HG03045 (cell line): ENCODE results near the gene IGHMBP2.
"Not testable (repeated sequence)": the region's sequence is repeated elsewhere in the genome, so short reads cannot be mapped to it uniquely, and the experiment has no call there.

Experiments
- ATAC-seq: cut with Tn5 transposase; IDR thresholded peaks from one replicate; pipeline ENCODE4 v1.9.1; 2021; ENCODE audit warnings: mild to moderate bottlenecking, moderate library complexity; ENCODE audit not compliant: unreplicated experiment

Gene IGHMBP2

DNA sequence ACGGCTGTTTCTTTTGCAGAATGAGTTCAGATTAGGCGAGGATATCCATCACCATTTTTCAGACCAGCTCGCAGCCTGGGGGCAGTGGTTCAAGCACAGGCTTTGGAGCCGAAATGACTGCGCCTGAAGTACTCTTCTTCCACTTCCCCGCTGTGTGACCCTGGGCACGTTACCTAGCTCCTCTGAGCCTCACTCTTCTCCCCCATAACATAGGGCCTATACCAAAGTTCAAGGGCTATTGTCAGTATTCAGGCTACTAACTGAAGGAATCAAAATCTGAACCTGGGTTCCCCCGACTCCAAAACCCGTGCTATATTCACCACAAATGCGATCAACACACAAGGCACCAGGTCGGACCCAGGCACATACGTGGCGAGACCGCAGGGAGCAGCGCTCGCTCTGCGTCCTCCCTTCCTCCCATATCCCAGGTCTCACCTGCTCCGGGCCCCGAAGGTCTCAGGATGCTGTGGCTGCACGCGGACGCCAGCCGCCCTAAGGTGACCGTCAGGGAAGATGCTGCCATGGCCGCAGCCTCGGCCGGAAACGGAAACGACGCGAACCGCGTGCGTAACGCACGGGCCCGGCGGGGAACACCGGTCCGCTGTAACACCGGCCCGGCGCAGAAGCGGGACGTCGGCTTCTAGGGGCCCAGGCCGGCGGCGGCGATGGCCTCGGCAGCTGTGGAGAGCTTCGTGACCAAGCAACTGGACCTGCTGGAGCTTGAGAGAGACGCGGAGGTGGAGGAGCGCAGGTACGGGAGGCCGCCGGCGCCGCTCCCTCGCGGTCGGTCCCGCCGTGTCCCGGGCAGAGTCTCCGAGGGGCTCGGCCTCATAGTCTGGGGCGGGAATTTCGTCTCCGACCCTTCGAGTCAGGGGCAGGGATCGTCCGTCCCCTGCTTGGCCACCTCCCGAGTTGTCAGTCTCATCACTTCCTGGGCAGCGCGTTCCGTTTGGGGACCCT, at the start of gene IGHMBP2, which contains the start of gene MRPL21:
TSS of gene IGHMBP2 (plus strand) at position 604 of the 960 bp plus-strand sequence. CDS start at position 666, 62 bp downstream.
TSS of gene MRPL21 (minus strand) at position 545 of the 960 bp plus-strand sequence. CDS start at position 523, 22 bp downstream.
- peak; percentile 83 for ATAC-seq

DNA sequence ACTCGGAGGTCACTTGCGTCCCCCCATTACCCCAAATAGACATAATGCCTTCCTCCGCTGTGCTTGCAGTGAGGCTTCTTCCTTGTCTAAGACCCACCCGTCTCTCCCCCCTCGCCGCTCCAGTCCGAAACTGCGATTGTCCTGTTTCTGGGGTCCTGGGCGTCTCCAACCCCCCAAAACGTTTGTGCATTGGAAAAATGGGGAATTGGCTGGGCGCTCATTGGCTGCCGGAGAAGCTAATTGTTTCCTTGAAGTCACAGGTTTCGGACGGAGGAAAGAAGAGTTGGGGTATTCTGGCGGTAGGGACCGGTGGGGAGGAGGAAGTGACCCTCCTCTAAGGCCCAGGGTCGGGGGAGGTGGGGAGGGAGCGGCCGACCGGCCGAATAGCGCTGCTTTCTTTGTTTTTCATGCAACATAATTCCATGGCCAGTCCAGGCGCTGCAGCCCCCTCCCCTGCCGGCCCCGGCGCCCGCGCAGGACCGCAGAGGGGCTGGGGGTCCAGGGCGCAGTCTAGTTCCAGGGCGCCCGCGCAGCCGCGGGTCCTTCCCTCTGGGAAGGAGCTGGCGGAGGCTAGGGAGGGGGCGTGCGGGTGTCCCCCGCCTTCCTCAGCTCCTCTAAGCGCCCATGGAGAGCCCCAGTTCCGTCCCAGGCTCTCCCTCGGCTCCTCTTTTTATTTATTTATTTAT, 49.3 kb upstream of the IGHMBP2 start:
- no peak for ATAC-seq

DNA sequence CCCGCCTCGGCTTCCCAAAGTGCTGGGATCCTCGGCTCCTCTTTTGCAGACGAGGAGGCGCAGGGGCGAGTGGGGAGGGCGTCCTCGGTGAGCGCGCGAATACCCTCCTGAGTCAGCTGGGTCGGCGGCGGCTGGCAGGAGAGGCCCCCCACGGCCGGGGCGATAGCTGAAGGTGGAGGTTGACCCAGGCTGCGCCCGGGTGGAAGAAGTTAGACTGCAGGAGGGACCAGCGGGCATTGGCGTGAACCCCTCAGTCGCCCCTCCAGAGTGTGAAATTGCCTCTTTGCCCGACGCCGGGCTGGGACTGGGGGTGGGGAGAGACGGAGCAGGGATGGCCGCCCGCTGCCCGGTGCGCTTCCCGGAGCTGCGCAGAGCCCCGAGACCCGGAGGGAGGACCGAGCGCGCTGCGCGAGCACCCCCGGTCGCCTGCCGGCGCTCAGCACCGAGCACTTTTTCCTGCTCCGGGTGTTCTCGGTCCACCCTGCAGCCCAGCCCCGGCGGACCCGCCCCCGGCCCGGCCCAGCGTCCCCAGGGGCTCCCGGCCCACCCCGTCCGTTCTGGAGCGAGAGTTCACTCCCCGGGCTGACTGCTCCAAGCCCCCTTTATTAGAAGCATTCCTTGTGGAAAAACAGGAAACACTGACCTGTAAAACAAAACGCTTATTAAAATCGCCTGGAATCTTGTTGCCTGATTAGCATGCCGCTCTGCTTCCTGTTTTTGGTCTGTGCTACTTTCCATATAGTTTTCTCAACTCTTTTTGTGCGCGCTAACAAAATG, 48.3 kb upstream of the IGHMBP2 start:
- ATAC-seq = no peak

GRCh38 chr11:68856425-68857030, 47.2 kb upstream of the IGHMBP2 start:
- not testable (repeated sequence) for ATAC-seq

- ATAC-seq = no peak
Observed at GRCh38 chr11:68857037-68857586, 46.6 kb upstream of the IGHMBP2 start.

DNA sequence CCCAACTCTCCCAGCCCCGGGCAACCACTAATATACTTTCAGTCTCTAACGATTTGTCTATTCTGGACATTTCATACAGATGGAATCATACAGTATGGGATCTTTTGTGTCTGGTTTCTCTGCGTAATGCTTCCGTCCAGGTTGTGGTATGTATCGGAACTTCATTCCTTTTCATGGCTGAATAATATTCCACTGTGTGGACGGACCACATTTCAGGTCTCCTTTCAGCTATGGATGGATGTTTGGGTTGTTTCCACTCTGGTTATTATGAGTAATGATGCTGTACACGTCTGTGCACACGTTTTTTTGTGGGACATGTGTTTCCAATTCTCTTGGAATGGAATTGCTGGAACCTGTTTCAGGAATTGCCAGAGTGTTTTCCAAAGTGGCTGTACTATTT, 44.6 kb upstream of the IGHMBP2 start:
- no peak for ATAC-seq

DNA sequence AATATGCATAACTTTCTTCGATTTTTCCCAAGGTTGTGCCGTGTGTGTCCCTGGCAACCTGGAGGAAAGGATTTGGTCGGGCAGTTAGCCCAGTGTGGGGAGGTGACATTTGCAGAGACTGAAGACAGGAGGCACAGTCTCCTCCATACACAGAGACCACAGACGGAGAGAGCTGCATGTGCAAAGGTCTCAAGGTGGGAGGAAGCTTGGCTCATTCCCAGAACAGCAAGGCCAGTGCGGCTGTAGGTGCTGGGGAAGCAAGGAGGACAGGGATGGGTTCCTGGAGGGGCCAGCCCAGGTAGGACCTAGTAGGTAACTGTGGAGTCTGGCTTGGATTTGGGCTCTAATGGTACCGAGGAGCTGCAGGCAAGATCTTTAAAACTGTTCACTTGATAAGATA, 41.3 kb upstream of the IGHMBP2 start:
- no peak for ATAC-seq

DNA sequence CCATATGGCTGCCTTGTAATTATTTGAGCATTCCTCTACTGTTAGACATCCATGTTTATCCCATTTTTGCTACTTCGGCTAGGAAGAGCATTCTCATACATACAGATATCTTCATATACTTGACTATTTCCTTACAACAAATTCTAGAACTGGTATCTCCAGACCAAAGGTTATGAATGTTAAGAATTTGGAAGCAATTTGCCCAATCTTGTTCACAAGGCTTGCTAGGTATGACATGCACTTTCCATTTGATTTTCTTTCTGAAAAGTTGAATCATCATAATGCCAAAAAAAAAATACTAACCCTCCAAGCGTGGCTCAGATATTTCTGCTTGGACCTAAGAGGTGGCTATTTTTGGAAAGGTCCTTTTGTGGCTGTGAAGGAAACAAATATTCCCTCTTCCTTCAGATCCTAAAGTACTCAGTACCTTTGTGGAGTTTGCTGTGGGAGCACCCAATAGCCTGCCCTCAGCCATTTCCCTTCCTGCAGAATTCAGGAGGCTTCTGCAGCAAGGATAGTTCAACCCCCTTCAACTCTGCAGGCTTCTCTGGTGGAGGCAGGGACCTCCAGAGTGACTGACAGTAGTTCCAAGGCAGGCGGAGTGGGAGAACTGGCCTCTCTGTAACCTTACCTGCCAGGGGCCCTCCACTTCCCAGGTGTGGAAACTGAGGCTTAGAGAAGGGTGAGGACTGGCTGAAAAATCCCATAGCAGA, 40.0 kb upstream of the IGHMBP2 start:
- ATAC-seq = no peak

DNA sequence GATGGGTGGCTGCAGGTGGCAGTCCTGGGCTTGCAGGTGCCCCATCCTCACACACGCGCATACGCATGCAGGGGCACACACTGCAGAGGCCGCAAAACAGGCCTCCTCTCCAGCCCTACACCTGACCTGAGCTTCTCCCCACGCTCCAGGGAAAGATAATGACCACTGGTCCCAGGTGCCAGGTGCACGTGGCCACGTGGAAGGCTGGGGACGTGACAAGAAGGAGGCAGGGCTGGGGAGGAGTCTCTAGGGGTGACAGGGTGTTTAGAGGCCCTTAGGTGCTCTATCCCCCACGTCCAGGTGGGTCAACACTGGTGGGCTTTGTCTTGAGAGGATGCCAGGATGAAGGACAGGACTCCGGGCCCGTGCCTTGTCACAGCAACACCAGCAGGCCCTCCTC, 38.5 kb upstream of the IGHMBP2 start:
- ATAC-seq = no peak

GRCh38 chr11:68867066-68867465, 36.6 kb upstream of the IGHMBP2 start:
- no peak for ATAC-seq

DNA sequence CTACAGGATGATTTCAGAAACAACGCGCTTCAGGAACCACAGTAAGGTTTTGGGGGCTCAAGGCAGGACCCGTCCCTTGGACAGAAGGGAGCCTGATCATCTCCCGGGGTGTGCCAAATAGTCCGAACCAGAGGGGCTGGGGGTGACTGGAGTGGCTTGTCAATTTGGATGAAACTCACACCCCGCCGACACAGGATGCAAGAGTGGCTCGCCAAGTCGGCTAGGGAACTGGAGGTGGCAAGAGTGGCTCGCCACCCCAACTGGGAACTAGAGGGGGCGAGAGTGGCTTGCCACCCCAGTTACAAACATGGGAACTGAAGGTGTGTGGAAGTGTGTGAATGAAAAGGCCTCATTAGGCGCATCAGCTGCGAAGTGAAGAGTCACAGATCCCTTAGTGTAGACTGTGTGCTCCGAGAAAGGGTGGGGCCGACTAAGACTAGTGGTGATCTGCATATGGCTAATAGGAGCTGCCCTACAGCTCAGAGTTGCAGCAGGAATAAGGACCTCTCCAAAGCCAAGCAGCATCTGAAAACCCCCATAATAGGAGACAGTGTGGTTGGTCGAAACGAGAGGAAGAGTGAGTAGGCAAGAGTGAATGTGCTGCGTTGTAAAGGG, 35.4 kb upstream of the IGHMBP2 start:
- ATAC-seq = no peak

GRCh38 chr11:68870470-68870869, 33.2 kb upstream of the IGHMBP2 start:
- no peak for ATAC-seq

DNA sequence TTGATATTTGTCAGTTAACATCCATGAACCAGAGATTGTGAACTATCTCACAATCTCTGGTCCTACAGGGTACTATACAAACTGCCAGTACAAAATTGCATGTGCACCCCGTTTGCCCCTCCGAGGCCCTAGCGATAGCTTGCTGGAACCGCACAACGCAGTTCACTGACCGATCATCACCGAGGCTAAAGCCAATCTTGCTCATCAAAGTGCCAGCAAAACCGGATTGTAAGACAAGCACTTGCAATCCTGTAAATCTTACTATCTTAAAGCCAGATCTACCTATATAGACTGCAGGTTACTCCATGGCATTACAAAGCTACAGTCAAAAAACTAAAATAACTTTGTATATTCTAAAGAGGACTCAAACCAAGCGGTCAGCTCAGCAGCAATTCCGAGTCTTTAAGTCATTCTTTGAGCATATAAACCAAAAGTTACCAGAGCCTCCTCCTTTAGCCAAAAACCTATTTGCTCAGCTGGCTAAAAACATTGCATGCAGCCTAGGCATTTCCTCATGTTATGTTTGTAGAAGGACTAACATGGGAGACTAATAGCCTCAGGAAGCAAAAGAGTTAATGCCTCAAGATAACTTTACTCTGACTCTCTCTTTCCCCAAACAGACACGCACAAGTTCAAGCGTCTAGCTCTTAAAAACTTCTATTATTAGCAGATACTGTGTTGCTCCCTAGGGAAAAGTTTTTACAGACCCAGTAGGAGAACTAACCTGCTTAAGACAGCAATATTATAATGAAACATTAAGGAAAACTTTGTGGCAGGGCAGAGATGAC, 31.3 kb upstream of the IGHMBP2 start:
- no peak for ATAC-seq

DNA sequence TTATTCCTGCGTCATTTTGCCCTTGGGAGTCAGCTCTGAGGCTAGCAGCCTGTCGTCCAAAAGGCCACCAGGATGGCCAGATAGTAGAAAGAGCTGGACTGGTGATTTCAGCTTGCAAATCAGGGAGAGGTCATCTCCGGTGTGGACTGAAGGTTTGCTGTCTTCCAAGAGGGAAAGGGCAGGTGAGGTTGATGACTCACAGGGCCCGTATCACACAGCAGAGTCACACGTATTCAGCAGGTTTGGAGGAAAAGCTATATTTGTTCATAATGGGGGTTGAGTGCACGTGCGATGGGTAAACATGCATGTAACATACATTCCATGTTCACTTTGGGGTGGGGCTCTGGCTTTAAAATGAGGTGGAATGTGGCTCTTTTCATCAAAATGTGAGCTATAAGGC, 25.7 kb upstream of the IGHMBP2 start:
- ATAC-seq = no peak

GRCh38 chr11:68880851-68881250, 22.8 kb upstream of the IGHMBP2 start:
- no peak for ATAC-seq

- no peak for ATAC-seq
Observed at GRCh38 chr11:68881320-68881719, 22.4 kb upstream of the IGHMBP2 start.

DNA sequence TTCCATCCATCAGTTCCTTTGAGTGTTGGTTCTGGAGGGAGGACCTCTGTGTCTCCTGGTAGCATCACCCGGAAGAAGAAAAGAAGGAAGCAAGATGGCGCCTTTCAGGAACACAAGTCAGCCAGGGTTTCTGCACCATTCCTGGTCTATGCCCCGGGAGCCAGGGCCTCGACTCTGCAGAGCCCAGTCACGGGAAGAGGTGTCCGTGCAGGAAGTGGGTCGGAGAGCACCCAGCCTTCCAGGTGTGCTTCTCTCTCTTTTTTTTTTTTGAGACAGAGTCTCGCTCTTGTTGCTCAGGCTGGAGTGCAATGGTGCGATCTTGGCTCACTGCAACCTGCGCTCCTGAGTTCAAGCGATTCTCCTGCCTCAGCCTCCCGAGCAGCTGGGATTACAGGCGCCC, 21.3 kb upstream of the IGHMBP2 start:
- ATAC-seq = no peak

DNA sequence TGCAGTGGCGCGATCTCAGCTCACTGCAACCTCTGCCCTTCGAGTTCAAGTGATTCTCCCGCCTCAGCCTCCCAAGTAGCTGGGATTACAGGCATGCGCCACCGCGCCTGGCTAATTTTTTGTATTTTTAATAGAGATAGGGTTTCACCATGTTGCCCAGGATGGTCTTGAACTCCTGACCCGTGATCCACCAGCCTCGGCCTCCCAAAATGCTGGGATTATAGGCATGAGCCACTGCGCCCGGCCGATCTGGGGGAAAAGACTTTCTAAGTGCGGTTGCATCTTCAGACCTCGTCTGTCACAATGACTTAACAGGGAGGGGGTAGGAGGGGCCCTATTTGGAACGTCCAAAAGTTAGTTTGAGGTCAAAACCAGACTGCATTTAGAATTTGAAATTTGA, 18.9 kb upstream of the IGHMBP2 start:
- not testable (repeated sequence) for ATAC-seq
